Measurements from ENCODE around the gene FBL.
A peak's percentile ranks its signal among the peaks of the same experiment; 100 is the strongest.

- TF ChIP-seq CTCF (IDR thresholded peaks at IDR 0.05 in 4 of 5, conservative IDR thresholded peaks at IDR 0.05 in 1 of 5) (no peak), POLR2A (IDR thresholded peaks at IDR 0.05) (peak; percentile 24 to 62)
These were observed 29.7 kb downstream of the FBL start for GRCh38 chr19:39816287-39817048.
